ENCODE measurements around the gene PCDHGA1.

DNA sequence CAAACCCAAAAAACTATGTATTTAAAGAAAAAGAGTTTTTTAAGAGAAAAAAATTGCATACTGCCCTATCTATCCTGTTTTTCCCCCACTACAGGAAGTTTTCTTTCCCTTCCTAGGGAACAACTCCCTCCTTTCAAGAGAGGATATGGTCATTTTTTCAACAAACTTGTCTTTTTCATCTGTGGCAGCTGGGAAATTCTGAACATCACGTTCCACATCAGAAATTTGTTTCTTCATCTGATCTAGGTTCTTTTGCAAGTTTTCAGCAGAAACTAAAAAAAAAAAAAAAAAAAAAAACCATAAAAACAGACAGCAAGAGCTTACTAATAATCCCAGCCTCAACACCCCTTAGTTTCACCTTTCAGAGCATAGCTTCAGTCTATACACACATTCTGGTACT is 197.1 kb downstream of the PCDHGA1 start:
- TF ChIP-seq ZNF274 (IDR thresholded peaks at IDR 0.05; ENCODE audit: low read depth, low read length) (no peak), YY1 (IDR thresholded peaks at IDR 0.05; ENCODE audit: insufficient read depth, insufficient read length) (no peak)
